Measurements from ENCODE around the gene FAT3.

FAT3 gene

GRCh38 chr11:92222701-92223100 lies 1.9 kb upstream of the FAT3 start:
- Histone ChIP-seq H3K36me3 (ENCODE audit: control insufficient read depth, insufficient read depth, low read length) (no peaks in the 10 kb centered on the region), H3K9ac (no peak overlapping the region), H3K79me2 (no peaks in the 10 kb centered on the region), H3K4me2 (ENCODE audit: low read length) (no peak overlapping the region), H3K4me1 (no peaks in the 10 kb centered on the region), H3K4me3 (ENCODE audit: low read depth, low read length) (no peak overlapping the region), H3K9me3 (ENCODE audit: control insufficient read depth, low read length) (no peaks in the 10 kb centered on the region), H2AFZ (no peak overlapping the region), H3K27me3 (ENCODE audit: control insufficient read depth, insufficient read depth, low read length) (no peaks in the 10 kb centered on the region), H3K27ac (no peak overlapping the region)
- no peak for TF ChIP-seq CTCF (IDR thresholded peaks at IDR 0.05)

GRCh38 chr11:92224054-92224406 lies 588 bp upstream of the FAT3 start:
- Histone ChIP-seq H3K4me1 (no peaks in the 10 kb centered on the region), H3K9me3 (ENCODE audit: control insufficient read depth, low read length) (no peaks in the 10 kb centered on the region), H3K36me3 (ENCODE audit: control insufficient read depth, insufficient read depth, low read length) (no peaks in the 10 kb centered on the region), H3K4me3 (ENCODE audit: low read depth, low read length) (no peak overlapping the region), H3K9ac (no peak overlapping the region), H3K27ac (no peak overlapping the region), H3K79me2 (no peaks in the 10 kb centered on the region), H3K4me2 (ENCODE audit: low read length) (peak overlapping the region; percentile 35), H2AFZ (no peak overlapping the region), H3K27me3 (ENCODE audit: control insufficient read depth, insufficient read depth, low read length) (no peaks in the 10 kb centered on the region)
- no peak for TF ChIP-seq CTCF (IDR thresholded peaks at IDR 0.05)

GRCh38 chr11:92225125-92225567 lies 528 bp downstream of the FAT3 start:
- Histone ChIP-seq H3K36me3 (ENCODE audit: control insufficient read depth, insufficient read depth, low read length) (no peaks in the 10 kb centered on the region), H3K27me3 (ENCODE audit: control insufficient read depth, insufficient read depth, low read length) (no peaks in the 10 kb centered on the region), H3K4me2 (ENCODE audit: low read length) (peak overlapping the region; percentile 26), H2AFZ (no peak overlapping the region), H3K4me1 (no peaks in the 10 kb centered on the region), H3K27ac (no peak overlapping the region), H3K4me3 (ENCODE audit: low read depth, low read length) (no peak overlapping the region), H3K9me3 (ENCODE audit: control insufficient read depth, low read length) (no peaks in the 10 kb centered on the region), H3K79me2 (no peaks in the 10 kb centered on the region), H3K9ac (no peak overlapping the region)
- no peak for TF ChIP-seq CTCF (IDR thresholded peaks at IDR 0.05)

GRCh38 chr11:92225568-92226330 lies 1.1 kb downstream of the FAT3 start:
- H3K27ac ChIP-seq = no peak overlapping the region
- no peak for TF ChIP-seq CTCF (IDR thresholded peaks at IDR 0.05)
- H3K36me3 ChIP-seq (ENCODE audit: control insufficient read depth, insufficient read depth, low read length) = no peaks in the 10 kb centered on the region

More at GRCh38 chr11:92225568-92226330, 1.1 kb downstream of the FAT3 start:
- H3K4me2 ChIP-seq (ENCODE audit: low read length) = no peak overlapping the region
- no peak overlapping the region for H3K9ac ChIP-seq
- no peaks in the 10 kb centered on the region for H3K4me1 ChIP-seq
- H3K79me2 ChIP-seq = no peaks in the 10 kb centered on the region
- no peaks in the 10 kb centered on the region for H3K9me3 ChIP-seq (ENCODE audit: control insufficient read depth, low read length)
- no peak overlapping the region for H3K4me3 ChIP-seq (ENCODE audit: low read depth, low read length)
- no peak overlapping the region for H2AFZ ChIP-seq
- no peaks in the 10 kb centered on the region for H3K27me3 ChIP-seq (ENCODE audit: control insufficient read depth, insufficient read depth, low read length)

Measured in parathyroid adenoma (tissue), 2 donors.